ENCODE measurements around the gene KCNK16.

KCNK16 gene

GRCh38 chr6:39319621-39320362 lies 2.7 kb downstream of the KCNK16 start:
- no peak overlapping the region for H3K4me3 ChIP-seq (ENCODE audit: insufficient read depth in 1 of 2, low read depth in 1 of 2, low read length in 2 of 2)
- no peak overlapping the region for H2BK120ac ChIP-seq (ENCODE audit: low read depth, low read length)
- H4K91ac ChIP-seq (ENCODE audit: low read length) = no peak overlapping the region
- H2AK5ac ChIP-seq (ENCODE audit: low read length, severe bottlenecking) = no peak overlapping the region
- H3K4me2 ChIP-seq (ENCODE audit: low read length, poor library complexity, severe bottlenecking) = no peak overlapping the region
- no peak overlapping the region for H4K8ac ChIP-seq (ENCODE audit: low read length)
- H3K14ac ChIP-seq (ENCODE audit: low read length in 2 of 2) = no peak overlapping the region
- WGBS = 72% methylated on average over 10 of the region's 13 CpGs
- no peak overlapping the region for H3K23ac ChIP-seq (ENCODE audit: low read length in 2 of 2)
- H2BK15ac ChIP-seq (ENCODE audit: low read depth, poor library complexity, severe bottlenecking) = no peak overlapping the region
- no peak overlapping the region for H2BK5ac ChIP-seq (ENCODE audit: low read depth, low read length, poor library complexity, severe bottlenecking)
- H3K79me1 ChIP-seq (replicated peaks; ENCODE audit: low read length, poor library complexity, severe bottlenecking) = no peaks in the 10 kb centered on the region
- H3K9me3 ChIP-seq (ENCODE audit: control insufficient read depth, low read length) = no peaks in the 10 kb centered on the region
- H2BK12ac ChIP-seq (ENCODE audit: low read length in 2 of 2) = no peak overlapping the region
- no peak overlapping the region for H3K18ac ChIP-seq (ENCODE audit: low read depth in 1 of 2, low read length in 2 of 2)
- no peak overlapping the region for H3K9ac ChIP-seq (ENCODE audit: low read length)
- no peaks in the 10 kb centered on the region for H3K4me1 ChIP-seq (ENCODE audit: control insufficient read depth, insufficient read depth, low read depth, low read length)
- H3K36me3 ChIP-seq (ENCODE audit: control insufficient read depth in 1 of 2, insufficient read depth in 2 of 2, low read depth in 1 of 2, low read length in 2 of 2) = no peaks in the 10 kb centered on the region
- H3K27me3 ChIP-seq (ENCODE audit: control insufficient read depth in 1 of 2, insufficient read depth in 1 of 2, low read length in 2 of 2) = peaks cover 55 to 79% of the 10 kb centered on the region in 2 experiments
- no peak overlapping the region for H2AFZ ChIP-seq (ENCODE audit: low read depth, low read length)
- no peak overlapping the region for H3K27ac ChIP-seq (ENCODE audit: low read length, poor library complexity, severe bottlenecking)
- no peak for DNase-seq
- H3K4ac ChIP-seq (ENCODE audit: low read depth in 1 of 2, low read length in 2 of 2) = no peak overlapping the region

- H2BK5ac ChIP-seq (ENCODE audit: low read depth, low read length, poor library complexity, severe bottlenecking) = no peak overlapping the region
- H3K4me1 ChIP-seq (ENCODE audit: control insufficient read depth, insufficient read depth, low read depth, low read length) = peaks cover 10% of the 10 kb centered on the region
- DNase-seq = no peak
- no peak overlapping the region for H3K18ac ChIP-seq (ENCODE audit: low read depth in 1 of 2, low read length in 2 of 2)
- no peak overlapping the region for H2AFZ ChIP-seq (ENCODE audit: low read depth, low read length)
- no peak overlapping the region for H3K4ac ChIP-seq (ENCODE audit: low read depth in 1 of 2, low read length in 2 of 2)
- no peak overlapping the region for H3K4me3 ChIP-seq (ENCODE audit: insufficient read depth in 1 of 2, low read depth in 1 of 2, low read length in 2 of 2)
- WGBS = 73% methylated on average over 3 of the region's 3 CpGs
- no peak overlapping the region for H3K23ac ChIP-seq (ENCODE audit: low read length in 2 of 2)
- H3K4me2 ChIP-seq (ENCODE audit: low read length, poor library complexity, severe bottlenecking) = no peak overlapping the region
- H4K91ac ChIP-seq (ENCODE audit: low read length) = no peak overlapping the region
- no peak overlapping the region for H2AK5ac ChIP-seq (ENCODE audit: low read length, severe bottlenecking)
- no peak overlapping the region for H3K14ac ChIP-seq (ENCODE audit: low read length in 2 of 2)
- peaks cover 76 to 89% of the 10 kb centered on the region in 2 experiments for H3K27me3 ChIP-seq (ENCODE audit: control insufficient read depth in 1 of 2, insufficient read depth in 1 of 2, low read length in 2 of 2)
- no peak overlapping the region for H4K8ac ChIP-seq (ENCODE audit: low read length)
- H2BK120ac ChIP-seq (ENCODE audit: low read depth, low read length) = no peak overlapping the region
- H3K27ac ChIP-seq (ENCODE audit: low read length, poor library complexity, severe bottlenecking) = no peak overlapping the region
- H3K9ac ChIP-seq (ENCODE audit: low read length) = no peak overlapping the region
- no peaks in the 10 kb centered on the region for H3K9me3 ChIP-seq (ENCODE audit: control insufficient read depth, low read length)
- H3K79me1 ChIP-seq (replicated peaks; ENCODE audit: low read length, poor library complexity, severe bottlenecking) = no peaks in the 10 kb centered on the region
- H3K36me3 ChIP-seq (ENCODE audit: control insufficient read depth in 1 of 2, insufficient read depth in 2 of 2, low read depth in 1 of 2, low read length in 2 of 2) = no peaks in the 10 kb centered on the region
- H2BK15ac ChIP-seq (ENCODE audit: low read depth, poor library complexity, severe bottlenecking) = no peak overlapping the region
- H2BK12ac ChIP-seq (ENCODE audit: low read length in 2 of 2) = no peak overlapping the region
Observed at GRCh38 chr6:39317256-39317655, 5.2 kb downstream of the KCNK16 start.

- H3K18ac ChIP-seq (ENCODE audit: low read depth in 1 of 2, low read length in 2 of 2) = no peak within 1 kb of the TSS
- H3K4me1 ChIP-seq (ENCODE audit: control insufficient read depth, insufficient read depth, low read depth, low read length) = peaks cover 10% of the 10 kb centered on the region
- H3K4me3 ChIP-seq (ENCODE audit: insufficient read depth in 1 of 2, low read depth in 1 of 2, low read length in 2 of 2) = no peak within 1 kb of the TSS
- no peak for DNase-seq
- H3K23ac ChIP-seq (ENCODE audit: low read length in 2 of 2) = peak within 1 kb of the TSS in 1 of 2 experiments; percentile 74
- H3K4me2 ChIP-seq (ENCODE audit: low read length, poor library complexity, severe bottlenecking) = no peak within 1 kb of the TSS
- no peak within 1 kb of the TSS for H4K8ac ChIP-seq (ENCODE audit: low read length)
- peaks cover 80 to 84% of the 10 kb centered on the region in 2 experiments for H3K27me3 ChIP-seq (ENCODE audit: control insufficient read depth in 1 of 2, insufficient read depth in 1 of 2, low read length in 2 of 2)
- H3K14ac ChIP-seq (ENCODE audit: low read length in 2 of 2) = no peak within 1 kb of the TSS
- no peaks in the 10 kb centered on the region for H3K79me1 ChIP-seq (replicated peaks; ENCODE audit: low read length, poor library complexity, severe bottlenecking)
- no peaks in the 10 kb centered on the region for H3K9me3 ChIP-seq (ENCODE audit: control insufficient read depth, low read length)
- no peak within 1 kb of the TSS for H3K27ac ChIP-seq (ENCODE audit: low read length, poor library complexity, severe bottlenecking)
- no peak within 1 kb of the TSS for H2AK5ac ChIP-seq (ENCODE audit: low read length, severe bottlenecking)
- H2BK120ac ChIP-seq (ENCODE audit: low read depth, low read length) = no peak within 1 kb of the TSS
- H4K91ac ChIP-seq (ENCODE audit: low read length) = no peak within 1 kb of the TSS
- no peaks in the 10 kb centered on the region for H3K36me3 ChIP-seq (ENCODE audit: control insufficient read depth in 1 of 2, insufficient read depth in 2 of 2, low read depth in 1 of 2, low read length in 2 of 2)
- no peak within 1 kb of the TSS for H3K9ac ChIP-seq (ENCODE audit: low read length)
- H2BK12ac ChIP-seq (ENCODE audit: low read length in 2 of 2) = no peak within 1 kb of the TSS
- 17% methylated on average over 22 of the region's 28 CpGs for WGBS
- no peak within 1 kb of the TSS for H2BK5ac ChIP-seq (ENCODE audit: low read depth, low read length, poor library complexity, severe bottlenecking)
- H3K4ac ChIP-seq (ENCODE audit: low read depth in 1 of 2, low read length in 2 of 2) = peak within 1 kb of the TSS in 1 of 2 experiments; percentile 6
- H2AFZ ChIP-seq (ENCODE audit: low read depth, low read length) = no peak within 1 kb of the TSS
- no peak within 1 kb of the TSS for H2BK15ac ChIP-seq (ENCODE audit: low read depth, poor library complexity, severe bottlenecking)
Observed at GRCh38 chr6:39314273-39314795, 8.2 kb downstream of the KCNK16 start, which contains the start of gene KCNK17. KCNK17 (minus strand) TSS chr6:39314419; CDS start chr6:39314320, 99 bp downstream.

- H3K9ac ChIP-seq (ENCODE audit: low read length) = no peak overlapping the region
Observed at GRCh38 chr6:39313526-39314272, 8.8 kb downstream of the KCNK16 start.

More at GRCh38 chr6:39313526-39314272, 8.8 kb downstream of the KCNK16 start:
- H3K27me3 ChIP-seq (ENCODE audit: control insufficient read depth in 1 of 2, insufficient read depth in 1 of 2, low read length in 2 of 2) = peaks cover 77 to 81% of the 10 kb centered on the region in 2 experiments
- peak overlapping the region in 1 of 2 experiments; percentile 6 for H3K4ac ChIP-seq (ENCODE audit: low read depth in 1 of 2, low read length in 2 of 2)
- no peak for DNase-seq
- no peak overlapping the region for H3K18ac ChIP-seq (ENCODE audit: low read depth in 1 of 2, low read length in 2 of 2)
- no peak overlapping the region for H3K4me3 ChIP-seq (ENCODE audit: insufficient read depth in 1 of 2, low read depth in 1 of 2, low read length in 2 of 2)
- H3K27ac ChIP-seq (ENCODE audit: low read length, poor library complexity, severe bottlenecking) = no peak overlapping the region
- H3K14ac ChIP-seq (ENCODE audit: low read length in 2 of 2) = no peak overlapping the region
- H3K4me2 ChIP-seq (ENCODE audit: low read length, poor library complexity, severe bottlenecking) = no peak overlapping the region
- WGBS = 2% methylated on average over 80 of the region's 80 CpGs
- no peak overlapping the region for H4K91ac ChIP-seq (ENCODE audit: low read length)
- peaks cover 10% of the 10 kb centered on the region for H3K4me1 ChIP-seq (ENCODE audit: control insufficient read depth, insufficient read depth, low read depth, low read length)
- no peak overlapping the region for H2BK12ac ChIP-seq (ENCODE audit: low read length in 2 of 2)
- no peak overlapping the region for H4K8ac ChIP-seq (ENCODE audit: low read length)
- H3K36me3 ChIP-seq (ENCODE audit: control insufficient read depth in 1 of 2, insufficient read depth in 2 of 2, low read depth in 1 of 2, low read length in 2 of 2) = no peaks in the 10 kb centered on the region
- H2BK120ac ChIP-seq (ENCODE audit: low read depth, low read length) = no peak overlapping the region
- peak overlapping the region in 1 of 2 experiments; percentile 74 for H3K23ac ChIP-seq (ENCODE audit: low read length in 2 of 2)
- H2BK5ac ChIP-seq (ENCODE audit: low read depth, low read length, poor library complexity, severe bottlenecking) = no peak overlapping the region
- no peaks in the 10 kb centered on the region for H3K9me3 ChIP-seq (ENCODE audit: control insufficient read depth, low read length)
- no peak overlapping the region for H2AK5ac ChIP-seq (ENCODE audit: low read length, severe bottlenecking)
- H3K79me1 ChIP-seq (replicated peaks; ENCODE audit: low read length, poor library complexity, severe bottlenecking) = no peaks in the 10 kb centered on the region
- no peak overlapping the region for H2AFZ ChIP-seq (ENCODE audit: low read depth, low read length)
- H2BK15ac ChIP-seq (ENCODE audit: low read depth, poor library complexity, severe bottlenecking) = no peak overlapping the region
